ENCODE measurements around the gene LHX6.
A peak's percentile ranks its signal among the peaks of the same experiment; 100 is the strongest.

Gene LHX6

GRCh38 chr9:122226758-122227574, 1.8 kb downstream of the LHX6 start:
- DNase-seq (no peak), ATAC-seq (replicated peaks) (no peak)
- no peak overlapping the region for H3K27ac Mint-ChIP-seq
- H3K9me3 Mint-ChIP-seq = no peaks in the 10 kb centered on the region
- no peaks in the 10 kb centered on the region for H3K36me3 Mint-ChIP-seq (ENCODE audit: insufficient read depth)
- H3K4me1 Mint-ChIP-seq (ENCODE audit: low read depth in 2 of 2) = peaks cover 4 to 6% of the 10 kb centered on the region in 2 donors
- peaks cover 35 to 54% of the 10 kb centered on the region in 2 donors for H3K27me3 Mint-ChIP-seq
- H3K4me3 Mint-ChIP-seq = no peak overlapping the region

- ATAC-seq (replicated peaks) (no peak), DNase-seq (no peak)
- peaks cover 4 to 12% of the 10 kb centered on the region in 2 donors for H3K4me1 Mint-ChIP-seq (ENCODE audit: low read depth in 2 of 2)
- H3K27ac Mint-ChIP-seq = no peak overlapping the region
- H3K9me3 Mint-ChIP-seq = no peaks in the 10 kb centered on the region
- no peak overlapping the region for H3K4me3 Mint-ChIP-seq
- H3K36me3 Mint-ChIP-seq (ENCODE audit: insufficient read depth) = no peaks in the 10 kb centered on the region
- peaks cover 42 to 61% of the 10 kb centered on the region in 2 donors for H3K27me3 Mint-ChIP-seq
These were observed 2.5 kb downstream of the LHX6 start for GRCh38 chr9:122226142-122226757.

GRCh38 chr9:122225312-122226141, 3.2 kb downstream of the LHX6 start:
- Mint-ChIP-seq H3K4me1 (ENCODE audit: low read depth in 2 of 2) (peaks cover 4 to 14% of the 10 kb centered on the region in 2 donors), H3K36me3 (ENCODE audit: insufficient read depth) (no peaks in the 10 kb centered on the region), H3K27me3 (peaks cover 43 to 69% of the 10 kb centered on the region in 2 donors), H3K27ac (no peak overlapping the region), H3K9me3 (no peaks in the 10 kb centered on the region), H3K4me3 (peak overlapping the region in 1 of 2 donors; percentile 37)
- DNase-seq (no peak), ATAC-seq (replicated peaks) (no peak)

DNA sequence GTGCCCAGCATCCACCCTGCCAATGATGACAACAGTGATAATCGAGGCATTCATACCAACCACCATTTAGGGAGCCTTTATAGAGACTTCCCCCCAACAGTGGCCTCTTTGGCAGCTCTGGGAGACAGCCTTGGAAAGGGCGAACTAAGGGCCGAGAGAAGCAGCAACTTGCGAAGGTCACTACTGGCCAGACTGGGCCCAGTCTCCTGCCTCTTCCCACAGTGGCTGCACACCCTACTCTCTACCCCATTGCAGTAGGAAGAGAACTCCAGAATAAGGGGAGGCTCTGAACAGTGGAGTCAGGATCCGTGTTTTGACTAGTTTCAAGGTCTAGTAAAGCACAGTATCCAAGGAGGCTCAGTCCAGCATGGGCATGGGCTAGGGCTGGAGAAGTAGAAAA, 5.3 kb downstream of the LHX6 start:
- no peak overlapping the region for H3K27ac Mint-ChIP-seq
- H3K36me3 Mint-ChIP-seq (ENCODE audit: insufficient read depth) = no peaks in the 10 kb centered on the region
- H3K4me3 Mint-ChIP-seq = no peak overlapping the region
- peaks cover 9 to 33% of the 10 kb centered on the region in 2 donors for H3K4me1 Mint-ChIP-seq (ENCODE audit: low read depth in 2 of 2)
- DNase-seq (no peak), ATAC-seq (replicated peaks) (no peak)
- H3K27me3 Mint-ChIP-seq = peaks cover 64 to 89% of the 10 kb centered on the region in 2 donors
- H3K9me3 Mint-ChIP-seq = no peaks in the 10 kb centered on the region

- Mint-ChIP-seq H3K9me3 (no peaks in the 10 kb centered on the region), H3K4me1 (ENCODE audit: low read depth in 2 of 2) (peaks cover 9 to 38% of the 10 kb centered on the region in 2 donors), H3K36me3 (ENCODE audit: insufficient read depth) (no peaks in the 10 kb centered on the region), H3K27ac (no peak overlapping the region), H3K4me3 (no peak overlapping the region), H3K27me3 (peaks cover 70 to 96% of the 10 kb centered on the region in 2 donors)
- DNase-seq (no peak), ATAC-seq (replicated peaks) (no peak)
These were observed 6.0 kb downstream of the LHX6 start for GRCh38 chr9:122222791-122223190.

GRCh38 chr9:122221183-122221811, 7.5 kb downstream of the LHX6 start:
- no peak overlapping the region for H3K27ac Mint-ChIP-seq
- H3K4me3 Mint-ChIP-seq = no peak overlapping the region
- DNase-seq (no peak), ATAC-seq (replicated peaks) (no peak)
- H3K9me3 Mint-ChIP-seq = no peaks in the 10 kb centered on the region
- no peaks in the 10 kb centered on the region for H3K36me3 Mint-ChIP-seq (ENCODE audit: insufficient read depth)
- H3K4me1 Mint-ChIP-seq (ENCODE audit: low read depth in 2 of 2) = peaks cover 9 to 38% of the 10 kb centered on the region in 2 donors
- peaks cover 76 to 99% of the 10 kb centered on the region in 2 donors for H3K27me3 Mint-ChIP-seq

- Mint-ChIP-seq H3K27ac (no peak overlapping the region), H3K9me3 (no peaks in the 10 kb centered on the region), H3K4me1 (ENCODE audit: low read depth in 2 of 2) (peaks cover 9 to 38% of the 10 kb centered on the region in 2 donors), H3K36me3 (ENCODE audit: insufficient read depth) (no peaks in the 10 kb centered on the region), H3K27me3 (peaks cover 80 to 99% of the 10 kb centered on the region in 2 donors), H3K4me3 (peak overlapping the region in 1 of 2 donors; percentile 69)
- DNase-seq (no peak), ATAC-seq (replicated peaks) (no peak)
These were observed 8.0 kb downstream of the LHX6 start for GRCh38 chr9:122220673-122221182.

DNA sequence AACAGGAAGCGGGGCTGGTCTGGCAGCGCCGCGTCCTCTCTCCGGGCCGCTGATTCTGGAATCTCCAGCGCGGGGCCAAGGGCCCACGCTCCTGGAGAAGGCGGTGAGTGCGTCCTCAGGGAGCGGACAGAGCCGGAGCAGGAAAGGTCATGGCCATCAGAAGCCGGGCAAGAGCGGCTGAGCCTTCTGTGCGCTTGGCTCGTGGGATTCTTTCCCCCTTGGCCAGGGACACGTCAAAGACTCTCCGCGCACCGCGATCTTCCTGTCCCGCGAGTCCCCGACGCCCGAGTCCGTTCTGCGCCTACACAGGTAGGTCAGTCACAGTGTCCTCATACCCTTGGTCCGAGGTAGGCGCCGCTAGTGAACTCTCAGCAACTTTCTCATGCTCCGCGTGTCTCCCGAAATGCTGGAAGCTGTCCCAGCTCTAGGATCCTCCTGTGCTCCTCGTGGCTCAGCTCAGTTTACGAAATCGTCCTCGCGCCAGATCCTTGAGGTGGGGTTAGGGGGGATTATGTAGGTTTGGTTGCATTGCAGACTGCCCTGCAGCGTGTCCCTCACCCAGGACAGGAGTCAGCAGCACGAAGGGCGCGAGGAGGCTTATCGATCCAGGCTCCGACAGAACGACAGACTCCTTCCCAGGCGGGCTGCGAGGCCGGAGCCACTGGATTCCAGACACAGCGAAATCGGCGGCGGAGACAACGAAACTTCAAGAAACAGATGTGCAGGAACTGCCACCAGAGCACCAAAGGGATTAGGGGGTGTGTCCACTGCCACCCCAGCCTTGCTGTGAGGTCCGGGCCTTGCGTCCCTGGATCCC, 8.7 kb downstream of the LHX6 start:
- no peak for ATAC-seq (replicated peaks)
- DNase-seq = no peak

GRCh38 chr9:122218935-122219855, 9.6 kb downstream of the LHX6 start:
- peak; percentile 17 for ATAC-seq (replicated peaks)
- H3K4me3 Mint-ChIP-seq = peak overlapping the region; percentile 42 to 69
- no peak overlapping the region for H3K27ac Mint-ChIP-seq
- DNase-seq = no peak
- H3K27me3 Mint-ChIP-seq = peaks cover 87 to 99% of the 10 kb centered on the region in 2 donors
- no peaks in the 10 kb centered on the region for H3K36me3 Mint-ChIP-seq (ENCODE audit: insufficient read depth)
- H3K9me3 Mint-ChIP-seq = no peaks in the 10 kb centered on the region
- peaks cover 12 to 42% of the 10 kb centered on the region in 2 donors for H3K4me1 Mint-ChIP-seq (ENCODE audit: low read depth in 2 of 2)

More for the DNA sequence above, 8.7 kb downstream of the LHX6 start:
- H3K9me3 Mint-ChIP-seq = no peaks in the 10 kb centered on the region
- H3K27ac Mint-ChIP-seq = no peak overlapping the region
- peak overlapping the region; percentile 48 to 69 for H3K4me3 Mint-ChIP-seq
- no peaks in the 10 kb centered on the region for H3K36me3 Mint-ChIP-seq (ENCODE audit: insufficient read depth)
- H3K27me3 Mint-ChIP-seq = peaks cover 87 to 99% of the 10 kb centered on the region in 2 donors
- H3K4me1 Mint-ChIP-seq (ENCODE audit: low read depth in 2 of 2) = peaks cover 9 to 38% of the 10 kb centered on the region in 2 donors

DNA sequence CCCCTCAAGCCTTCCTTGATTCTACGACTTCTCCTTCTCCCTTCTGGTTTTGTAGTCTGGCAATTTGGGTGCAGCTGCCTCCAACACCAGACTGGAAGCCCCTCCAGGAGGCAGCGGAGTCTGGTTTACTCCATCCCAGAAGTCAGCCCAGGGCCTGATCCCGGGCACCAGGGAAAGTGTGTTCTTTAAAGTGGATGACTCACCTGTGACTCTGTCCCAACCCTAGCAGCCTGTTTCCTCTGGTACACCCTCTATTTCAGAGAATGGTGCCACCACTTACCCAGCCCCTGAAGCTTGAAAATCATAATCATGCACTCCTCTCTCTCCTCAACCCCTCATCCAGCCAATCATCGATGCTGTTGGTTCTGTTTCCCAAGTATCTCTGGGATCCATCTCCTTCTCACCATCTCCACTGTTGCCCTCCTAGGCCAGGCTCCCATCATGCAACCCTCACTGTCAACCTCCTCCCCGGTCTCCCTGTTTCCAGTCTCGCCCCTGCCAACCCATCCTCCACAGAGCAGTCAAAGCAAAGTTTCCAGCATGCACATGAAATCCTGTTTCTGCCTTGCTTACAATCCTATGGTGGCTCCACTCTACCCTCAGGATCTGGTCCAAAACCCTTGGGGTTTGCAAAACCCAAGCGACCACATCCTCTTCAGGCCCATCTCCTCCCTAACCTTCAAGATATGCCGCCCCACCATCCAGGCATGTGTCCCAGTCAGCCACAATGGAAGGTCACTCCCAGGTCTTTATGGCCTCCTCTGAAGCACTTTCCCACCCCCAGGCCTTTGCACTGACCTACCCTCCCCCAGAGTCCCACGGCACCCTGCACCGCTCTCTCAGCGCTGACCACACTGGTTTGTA, 10.5 kb downstream of the LHX6 start:
- H3K27me3 Mint-ChIP-seq = peaks cover 86 to 95% of the 10 kb centered on the region in 2 donors
- H3K9me3 Mint-ChIP-seq = no peaks in the 10 kb centered on the region
- no peak overlapping the region for H3K27ac Mint-ChIP-seq
- DNase-seq (no peak), ATAC-seq (replicated peaks) (no peak)
- peak overlapping the region; percentile 42 to 69 for H3K4me3 Mint-ChIP-seq
- peaks cover 12 to 45% of the 10 kb centered on the region in 2 donors for H3K4me1 Mint-ChIP-seq (ENCODE audit: low read depth in 2 of 2)
- H3K36me3 Mint-ChIP-seq (ENCODE audit: insufficient read depth) = no peaks in the 10 kb centered on the region

DNA sequence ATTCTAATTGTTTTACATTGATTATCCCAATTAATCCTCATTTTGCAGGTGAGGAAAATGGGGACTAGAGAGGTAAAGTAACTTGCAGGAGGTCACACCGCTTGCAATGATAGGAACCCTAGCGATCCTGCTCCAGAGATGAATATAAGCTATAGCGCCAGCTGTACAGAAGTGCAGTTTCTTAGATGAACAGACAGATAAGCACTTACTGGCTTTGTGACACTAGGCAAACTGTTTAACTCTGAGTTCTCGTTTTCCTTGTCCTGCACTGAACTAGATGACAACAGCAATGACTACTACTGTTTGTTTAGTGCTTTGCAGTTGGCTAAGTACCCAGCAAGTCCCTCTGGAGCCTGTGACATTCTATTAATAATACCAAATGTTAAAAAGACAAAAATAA, 11.1 kb downstream of the LHX6 start:
- Mint-ChIP-seq H3K27me3 (peaks cover 86 to 95% of the 10 kb centered on the region in 2 donors), H3K9me3 (no peaks in the 10 kb centered on the region), H3K4me1 (ENCODE audit: low read depth in 2 of 2) (peaks cover 7 to 41% of the 10 kb centered on the region in 2 donors), H3K36me3 (ENCODE audit: insufficient read depth) (no peaks in the 10 kb centered on the region), H3K27ac (no peak overlapping the region), H3K4me3 (peak overlapping the region in 1 of 2 donors; percentile 0)
- DNase-seq (no peak), ATAC-seq (replicated peaks) (no peak)
